ENCODE data around the gene ENPP6.

ENPP6 gene

DNA sequence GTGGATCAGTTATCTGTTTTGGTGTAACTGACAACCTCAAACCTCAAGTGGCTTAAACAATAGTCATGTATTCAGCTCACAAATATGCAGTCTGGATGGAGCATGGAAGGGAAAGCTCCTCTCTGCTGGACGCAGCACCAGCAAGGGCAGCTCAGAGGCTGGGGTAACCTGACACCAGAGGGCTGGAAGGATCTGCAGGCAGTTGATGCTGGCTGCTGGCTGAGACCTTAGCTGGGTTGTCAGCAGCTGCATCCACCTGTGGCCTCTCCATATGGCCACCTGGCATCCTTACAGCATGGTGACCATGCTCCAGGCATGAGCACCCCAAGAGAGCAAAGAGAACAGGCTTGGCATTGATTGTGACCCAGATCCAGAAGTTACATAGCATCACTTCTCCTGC is 46.7 kb downstream of the ENPP6 start:
- H3K9me2 ChIP-seq (ENCODE audit: low read depth, low read length), result no peaks in the 10 kb centered on the region

DNA sequence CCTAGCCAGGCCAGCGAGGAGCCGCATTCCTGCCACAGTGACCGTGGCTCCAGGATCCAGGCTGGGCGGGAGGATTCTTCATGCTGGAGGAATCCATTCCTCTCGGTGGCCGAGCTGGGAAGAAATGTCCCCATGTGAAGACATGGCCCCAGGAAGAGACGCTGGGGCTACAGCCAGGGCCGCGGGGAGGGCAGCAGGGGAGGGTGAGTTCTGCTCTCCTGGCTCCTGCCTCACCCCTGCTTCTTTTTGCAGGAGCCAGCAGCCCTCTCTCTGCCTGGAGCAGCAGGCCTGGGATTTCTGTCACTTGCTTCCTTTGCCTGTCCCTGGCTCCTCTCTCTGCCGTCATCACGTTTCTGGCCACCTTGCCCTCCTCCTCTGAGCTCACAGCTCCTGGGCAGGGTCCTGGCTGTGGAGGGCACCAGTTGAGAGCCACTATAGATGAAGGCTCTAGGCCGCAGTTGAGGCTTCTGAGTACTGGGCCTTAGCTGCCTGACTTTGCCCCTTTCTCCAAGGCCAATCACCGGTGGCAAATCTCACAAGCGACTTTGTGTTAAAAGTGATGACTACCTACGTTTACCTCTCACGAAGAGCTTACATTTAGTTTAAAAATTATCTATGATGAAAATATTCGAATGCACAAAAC is 48.3 kb downstream of the ENPP6 start:
- no peaks in the 10 kb centered on the region for H4K20me1 ChIP-seq (ENCODE audit: insufficient read depth, low read length)
- no peaks in the 10 kb centered on the region for H3F3A ChIP-seq (ENCODE audit: insufficient read depth, low read length)
- H3K4me1 ChIP-seq (ENCODE audit: insufficient read depth, low read length, severe bottlenecking), result no peaks in the 10 kb centered on the region
- H3K27me3 ChIP-seq (ENCODE audit: insufficient read depth, low read length), result peaks cover 5% of the 10 kb centered on the region; the same call in 1 of the 2 replicates
- no peaks in the 10 kb centered on the region for H3K9me2 ChIP-seq (ENCODE audit: low read depth, low read length)
- no peak overlapping the region for H3K9ac ChIP-seq (ENCODE audit: low read length)
- TF ChIP-seq EZH2 (IDR thresholded peaks at IDR 0.05; ENCODE audit: borderline replicate concordance, low read length), result no peak
- no peaks in the 10 kb centered on the region for H3K79me2 ChIP-seq (ENCODE audit: insufficient read depth, low read length)
- no peak overlapping the region for H3K4me2 ChIP-seq (ENCODE audit: low read length)
- H3K9me3 ChIP-seq (ENCODE audit: low read length), result no peaks in the 10 kb centered on the region
- H2AFZ ChIP-seq (ENCODE audit: low read length), result no peak overlapping the region
- no peaks in the 10 kb centered on the region for H3K36me3 ChIP-seq (ENCODE audit: insufficient read depth, low read length)
- H3K4me3 ChIP-seq (ENCODE audit: low read depth, low read length, poor library complexity, severe bottlenecking), result no peak overlapping the region
- no peak overlapping the region for H3K27ac ChIP-seq (ENCODE audit: low read depth, low read length, poor library complexity, severe bottlenecking)

More for the DNA sequence above, 46.7 kb downstream of the ENPP6 start:
- Histone ChIP-seq H3K27ac (ENCODE audit: low read depth, low read length, poor library complexity, severe bottlenecking) (no peak overlapping the region), H3K79me2 (ENCODE audit: insufficient read depth, low read length) (no peaks in the 10 kb centered on the region), H3K9me3 (ENCODE audit: low read length) (no peaks in the 10 kb centered on the region), H3K4me1 (ENCODE audit: insufficient read depth, low read length, severe bottlenecking) (no peaks in the 10 kb centered on the region), H3K9ac (ENCODE audit: low read length) (no peak overlapping the region), H2AFZ (ENCODE audit: low read length) (no peak overlapping the region), H3K4me2 (ENCODE audit: low read length) (no peak overlapping the region), H3F3A (ENCODE audit: insufficient read depth, low read length) (no peaks in the 10 kb centered on the region), H3K27me3 (ENCODE audit: insufficient read depth, low read length) (no peaks in the 10 kb centered on the region; the same call in 1 of the 2 replicates), H3K4me3 (ENCODE audit: low read depth, low read length, poor library complexity, severe bottlenecking) (no peak overlapping the region), H3K36me3 (ENCODE audit: insufficient read depth, low read length) (no peaks in the 10 kb centered on the region), H4K20me1 (ENCODE audit: insufficient read depth, low read length) (no peaks in the 10 kb centered on the region)
- TF ChIP-seq, protein P1, sequence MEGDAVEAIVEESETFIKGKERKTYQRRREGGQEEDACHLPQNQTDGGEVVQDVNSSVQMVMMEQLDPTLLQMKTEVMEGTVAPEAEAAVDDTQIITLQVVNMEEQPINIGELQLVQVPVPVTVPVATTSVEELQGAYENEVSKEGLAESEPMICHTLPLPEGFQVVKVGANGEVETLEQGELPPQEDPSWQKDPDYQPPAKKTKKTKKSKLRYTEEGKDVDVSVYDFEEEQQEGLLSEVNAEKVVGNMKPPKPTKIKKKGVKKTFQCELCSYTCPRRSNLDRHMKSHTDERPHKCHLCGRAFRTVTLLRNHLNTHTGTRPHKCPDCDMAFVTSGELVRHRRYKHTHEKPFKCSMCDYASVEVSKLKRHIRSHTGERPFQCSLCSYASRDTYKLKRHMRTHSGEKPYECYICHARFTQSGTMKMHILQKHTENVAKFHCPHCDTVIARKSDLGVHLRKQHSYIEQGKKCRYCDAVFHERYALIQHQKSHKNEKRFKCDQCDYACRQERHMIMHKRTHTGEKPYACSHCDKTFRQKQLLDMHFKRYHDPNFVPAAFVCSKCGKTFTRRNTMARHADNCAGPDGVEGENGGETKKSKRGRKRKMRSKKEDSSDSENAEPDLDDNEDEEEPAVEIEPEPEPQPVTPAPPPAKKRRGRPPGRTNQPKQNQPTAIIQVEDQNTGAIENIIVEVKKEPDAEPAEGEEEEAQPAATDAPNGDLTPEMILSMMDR (IDR thresholded peaks at IDR 0.05; ENCODE audit: low read length), result no peak

DNA sequence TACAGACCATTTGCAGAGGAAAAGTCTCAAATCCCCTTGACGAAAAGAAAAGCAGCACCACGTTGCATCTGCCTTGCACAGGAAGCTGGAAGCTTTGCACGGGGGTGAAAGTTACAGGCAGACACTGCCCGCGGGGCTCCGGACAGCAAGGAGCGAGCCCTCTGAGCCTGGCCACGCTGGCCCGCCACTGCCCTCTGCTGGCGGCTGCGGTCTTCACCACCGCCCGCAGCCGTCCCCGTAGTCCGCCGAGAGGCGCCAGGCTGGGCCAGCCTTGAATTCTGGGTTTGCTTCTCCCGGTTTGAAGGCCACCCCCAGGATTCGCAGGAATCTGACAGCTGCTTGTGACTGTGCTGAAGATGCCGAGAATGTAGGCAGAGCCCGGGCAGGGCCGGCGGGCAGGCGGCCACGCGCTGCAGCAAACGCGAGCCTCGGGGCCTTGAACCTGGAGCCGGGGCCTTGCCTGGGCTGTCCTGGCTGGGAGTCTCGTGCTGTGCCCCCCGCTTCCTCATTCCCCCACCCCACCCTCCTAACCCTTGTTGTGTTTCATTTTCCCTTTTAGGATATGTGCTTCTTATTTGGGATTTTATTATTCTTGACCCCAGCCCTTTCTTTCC is 49.2 kb downstream of the ENPP6 start:
- Histone ChIP-seq H3K27me3 (ENCODE audit: insufficient read depth, low read length) (peaks cover 8% of the 10 kb centered on the region; the same call in 1 of the 2 replicates), H3K9me3 (ENCODE audit: low read length) (no peaks in the 10 kb centered on the region), H3K9me2 (ENCODE audit: low read depth, low read length) (no peaks in the 10 kb centered on the region), H4K20me1 (ENCODE audit: insufficient read depth, low read length) (no peaks in the 10 kb centered on the region), H3K27ac (ENCODE audit: low read depth, low read length, poor library complexity, severe bottlenecking) (no peak overlapping the region), H3F3A (ENCODE audit: insufficient read depth, low read length) (no peaks in the 10 kb centered on the region), H3K4me1 (ENCODE audit: insufficient read depth, low read length, severe bottlenecking) (no peaks in the 10 kb centered on the region), H3K9ac (ENCODE audit: low read length) (no peak overlapping the region), H3K79me2 (ENCODE audit: insufficient read depth, low read length) (no peaks in the 10 kb centered on the region), H2AFZ (ENCODE audit: low read length) (no peak overlapping the region), H3K36me3 (ENCODE audit: insufficient read depth, low read length) (no peaks in the 10 kb centered on the region), H3K4me2 (ENCODE audit: low read length) (no peak overlapping the region), H3K4me3 (ENCODE audit: low read depth, low read length, poor library complexity, severe bottlenecking) (no peak overlapping the region)
- no peak for TF ChIP-seq EZH2 (IDR thresholded peaks at IDR 0.05; ENCODE audit: borderline replicate concordance, low read length)
- TF ChIP-seq, protein P1 (IDR thresholded peaks at IDR 0.05; ENCODE audit: low read length), result peak; percentile 90
